Activated T-helper 17 cell treated with anti-CD3 and anti-CD28 coated beads, Interleukin-2, amount 50 U/mL, for 72 hours (primary cell): Measurements from ENCODE around the gene GGACT. TPM values are rescaled to one million over a fixed set of nuclear protein-coding genes. Genes with fewer than 3 reads are reported as not detected.

ENCODE experiments used
- ATAC-seq: fragments of 150-1000 bp; cut with Tn5 transposase; replicated peaks from 2 replicates; pipeline ENCODE4 v1.10.0; 2021; ENCODE audit warnings: mild to moderate bottlenecking, moderate library complexity
- H3K27ac Mint-ChIP-seq: one replicate; pipeline ENCODE4 v1.8.0; 2022; ENCODE audit warnings: mixed read lengths
- H3K27me3 Mint-ChIP-seq: one replicate; pipeline ENCODE4 v1.8.0; 2022; ENCODE audit warnings: mixed read lengths
- H3K36me3 Mint-ChIP-seq: one replicate; pipeline ENCODE4 v1.8.0; 2022; ENCODE audit warnings: low read depth, mild to moderate bottlenecking, mixed read lengths
- H3K4me1 Mint-ChIP-seq: one replicate; pipeline ENCODE4 v1.8.0; 2022; ENCODE audit warnings: mixed read lengths
- H3K4me3 Mint-ChIP-seq: one replicate; pipeline ENCODE4 v1.8.0; 2022; ENCODE audit warnings: mild to moderate bottlenecking, mixed read lengths
- H3K9me3 Mint-ChIP-seq: one replicate; pipeline ENCODE4 v1.8.0; 2022; ENCODE audit warnings: mixed read lengths
- total RNA-seq, 2 donors: library from RNA; stranded (reverse); gene quantifications; one replicate each; pipeline ENCODE4 v1.2.3, GENCODE V29; 2022

Gene GGACT
- total RNA-seq, 2 donors from 2014 or later, result 1.2 to 1.7 TPM

DNA sequence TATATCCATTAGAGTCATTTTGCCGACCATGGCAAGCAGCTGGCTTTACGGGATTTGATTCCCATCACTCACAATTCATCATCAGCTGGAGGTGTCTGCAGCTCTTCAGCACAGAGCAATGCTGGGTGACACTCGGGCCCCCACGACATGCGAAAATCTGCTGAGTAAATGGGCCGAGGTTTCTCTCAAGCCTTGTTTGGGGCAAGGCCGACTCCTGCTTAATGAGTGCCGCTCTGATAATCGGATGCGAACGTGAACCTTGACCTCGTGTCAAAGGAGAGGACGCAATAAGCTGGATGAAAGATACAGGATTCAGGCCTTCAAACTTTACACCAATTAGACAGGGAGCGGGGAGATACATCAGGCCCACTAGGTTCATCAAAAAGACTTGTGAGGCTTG, 65.2 kb downstream of the GGACT start:
- no peak overlapping the region for H3K27ac Mint-ChIP-seq
- no peak overlapping the region for H3K4me3 Mint-ChIP-seq
- H3K4me1 Mint-ChIP-seq, result no peaks in the 10 kb centered on the region
- H3K27me3 Mint-ChIP-seq, result no peaks in the 10 kb centered on the region
- H3K36me3 Mint-ChIP-seq, result peaks cover 5% of the 10 kb centered on the region
- no peak for ATAC-seq
- no peaks in the 10 kb centered on the region for H3K9me3 Mint-ChIP-seq

GRCh38 chr13:100522618-100523309, 65.8 kb downstream of the GGACT start:
- Mint-ChIP-seq H3K27me3 (no peaks in the 10 kb centered on the region), H3K9me3 (no peaks in the 10 kb centered on the region), H3K36me3 (no peaks in the 10 kb centered on the region), H3K4me1 (peaks cover 2% of the 10 kb centered on the region), H3K27ac (no peak overlapping the region), H3K4me3 (no peak overlapping the region)
- ATAC-seq, result no peak

DNA sequence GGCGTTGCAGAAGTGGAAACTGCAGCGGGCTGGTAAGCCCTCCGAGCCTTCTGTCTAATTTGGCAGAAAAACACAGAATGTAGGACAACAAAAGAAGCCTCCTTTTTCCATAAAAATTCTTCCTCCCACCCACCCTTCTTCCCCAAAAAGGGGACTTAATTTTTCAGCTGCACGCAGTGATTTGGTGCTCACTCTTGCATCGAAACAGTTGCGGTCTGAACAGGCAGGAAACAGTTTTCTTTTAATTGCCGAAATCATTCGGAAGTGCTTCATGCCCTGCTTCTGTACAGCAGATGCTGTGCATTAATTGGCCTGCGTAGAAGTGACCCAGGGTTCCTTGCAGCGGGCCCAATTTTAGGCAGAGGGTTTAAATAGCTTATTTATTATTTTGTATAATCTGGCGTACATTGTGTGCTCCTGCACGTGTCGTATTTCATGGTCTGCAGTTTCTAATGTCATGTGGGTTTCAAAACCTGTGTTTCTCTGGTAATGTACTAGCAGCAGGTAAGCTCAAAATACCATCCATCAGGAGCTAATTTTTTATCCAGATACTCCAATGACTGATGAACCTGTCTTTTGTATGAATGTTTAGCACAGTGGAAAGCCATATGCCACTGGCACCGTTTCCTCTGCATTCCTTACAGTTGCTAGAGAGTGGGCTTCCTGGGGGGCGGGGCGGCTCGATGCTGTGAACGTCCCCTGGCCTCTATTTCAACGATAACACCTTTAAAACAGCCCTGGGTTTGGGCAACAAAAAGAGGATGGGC, 66.6 kb downstream of the GGACT start:
- no peak overlapping the region for H3K4me3 Mint-ChIP-seq
- ATAC-seq, result no peak
- H3K27ac Mint-ChIP-seq, result no peak overlapping the region
- no peaks in the 10 kb centered on the region for H3K36me3 Mint-ChIP-seq
- peaks cover 8% of the 10 kb centered on the region for H3K4me1 Mint-ChIP-seq
- H3K9me3 Mint-ChIP-seq, result no peaks in the 10 kb centered on the region
- H3K27me3 Mint-ChIP-seq, result no peaks in the 10 kb centered on the region

GRCh38 chr13:100520936-100521850, 67.4 kb downstream of the GGACT start:
- Mint-ChIP-seq H3K9me3 (no peaks in the 10 kb centered on the region), H3K27ac (no peak overlapping the region), H3K27me3 (peaks cover 5% of the 10 kb centered on the region), H3K4me3 (no peak overlapping the region), H3K36me3 (no peaks in the 10 kb centered on the region), H3K4me1 (peaks cover 8% of the 10 kb centered on the region)
- no peak for ATAC-seq

GRCh38 chr13:100519626-100520025, 69.0 kb downstream of the GGACT start:
- ATAC-seq, result no peak
- H3K4me1 Mint-ChIP-seq, result peaks cover 8% of the 10 kb centered on the region
- H3K27me3 Mint-ChIP-seq, result peaks cover 5% of the 10 kb centered on the region
- H3K9me3 Mint-ChIP-seq, result no peaks in the 10 kb centered on the region
- H3K4me3 Mint-ChIP-seq, result no peak overlapping the region
- H3K27ac Mint-ChIP-seq, result no peak overlapping the region
- H3K36me3 Mint-ChIP-seq, result no peaks in the 10 kb centered on the region

GRCh38 chr13:100518394-100519062, 70.1 kb downstream of the GGACT start:
- H3K36me3 Mint-ChIP-seq, result no peaks in the 10 kb centered on the region

DNA sequence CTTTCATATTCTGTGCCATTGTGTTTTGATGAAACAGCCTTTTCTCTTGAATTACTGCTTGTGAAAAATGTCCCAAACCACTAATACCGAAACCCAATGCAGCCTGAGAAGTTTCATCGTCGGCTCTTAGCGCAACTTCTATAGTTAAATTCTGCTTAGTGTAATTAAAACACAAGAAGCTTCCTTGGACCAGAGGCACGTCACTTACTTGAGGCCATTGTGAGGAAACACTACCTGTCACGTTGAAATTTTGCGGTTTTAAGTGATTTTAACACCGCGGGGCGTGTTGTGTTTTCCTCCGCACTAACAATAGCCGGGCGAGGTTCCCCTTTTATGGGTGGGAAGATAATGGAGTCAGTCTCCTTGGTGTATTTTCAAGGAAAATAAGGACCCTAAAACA, 70.9 kb downstream of the GGACT start:
- Mint-ChIP-seq H3K27me3 (peaks cover 8% of the 10 kb centered on the region), H3K4me3 (peak overlapping the region; percentile 75), H3K4me1 (peaks cover 8% of the 10 kb centered on the region), H3K9me3 (no peaks in the 10 kb centered on the region), H3K36me3 (no peaks in the 10 kb centered on the region), H3K27ac (peak overlapping the region; percentile 79)
- ATAC-seq, result peak; percentile 72

More at GRCh38 chr13:100518394-100519062, 70.1 kb downstream of the GGACT start:
- Mint-ChIP-seq H3K9me3 (no peaks in the 10 kb centered on the region), H3K27me3 (peaks cover 8% of the 10 kb centered on the region), H3K4me3 (peak overlapping the region; percentile 75), H3K27ac (peak overlapping the region; percentile 79), H3K4me1 (peaks cover 8% of the 10 kb centered on the region)
- ATAC-seq, result no peak

DNA sequence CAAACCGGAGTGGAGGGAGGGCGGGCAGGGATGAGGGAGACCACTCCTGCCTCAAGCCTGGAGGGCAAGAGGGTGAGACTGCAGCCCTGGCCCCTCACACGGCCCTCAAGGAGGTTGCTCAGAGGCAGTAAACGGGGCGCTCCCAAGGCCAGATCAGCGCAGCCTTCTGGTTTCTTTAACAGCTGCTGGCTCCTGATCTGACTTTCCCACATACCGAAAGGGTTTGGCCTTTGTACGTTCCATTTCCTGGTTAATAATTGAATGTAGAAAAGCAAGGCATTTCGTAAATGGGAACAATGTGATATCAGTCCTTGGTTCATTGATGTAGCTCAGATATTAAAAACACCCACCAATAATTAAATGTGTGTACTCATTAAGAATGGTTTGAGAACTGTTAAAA, 71.5 kb downstream of the GGACT start:
- Mint-ChIP-seq H3K36me3 (no peaks in the 10 kb centered on the region), H3K4me3 (peak overlapping the region; percentile 75), H3K4me1 (peaks cover 8% of the 10 kb centered on the region), H3K27me3 (peaks cover 8% of the 10 kb centered on the region), H3K9me3 (no peaks in the 10 kb centered on the region), H3K27ac (peak overlapping the region; percentile 79)
- peak; percentile 30 for ATAC-seq

GRCh38 chr13:100515410-100515800, 73.2 kb downstream of the GGACT start:
- Mint-ChIP-seq H3K36me3 (no peaks in the 10 kb centered on the region), H3K4me3 (no peak overlapping the region), H3K27me3 (peaks cover 8% of the 10 kb centered on the region), H3K4me1 (peaks cover 8% of the 10 kb centered on the region), H3K9me3 (no peaks in the 10 kb centered on the region), H3K27ac (no peak overlapping the region)
- no peak for ATAC-seq

- H3K4me1 Mint-ChIP-seq, result peaks cover 8% of the 10 kb centered on the region
- H3K27ac Mint-ChIP-seq, result no peak overlapping the region
- no peaks in the 10 kb centered on the region for H3K36me3 Mint-ChIP-seq
- peaks cover 8% of the 10 kb centered on the region for H3K27me3 Mint-ChIP-seq
- H3K9me3 Mint-ChIP-seq, result no peaks in the 10 kb centered on the region
- ATAC-seq, result peak; percentile 88
- H3K4me3 Mint-ChIP-seq, result no peak overlapping the region
These were observed 73.7 kb downstream of the GGACT start for GRCh38 chr13:100514788-100515409.

- Mint-ChIP-seq H3K27ac (no peak overlapping the region), H3K4me1 (peaks cover 8% of the 10 kb centered on the region), H3K4me3 (no peak overlapping the region), H3K27me3 (peaks cover 9% of the 10 kb centered on the region), H3K36me3 (no peaks in the 10 kb centered on the region), H3K9me3 (no peaks in the 10 kb centered on the region)
- no peak for ATAC-seq
These were observed 74.5 kb downstream of the GGACT start for GRCh38 chr13:100513987-100514670.

- Mint-ChIP-seq H3K27me3 (peaks cover 11% of the 10 kb centered on the region), H3K36me3 (no peaks in the 10 kb centered on the region), H3K9me3 (no peaks in the 10 kb centered on the region), H3K27ac (no peak overlapping the region), H3K4me3 (no peak overlapping the region), H3K4me1 (peaks cover 8% of the 10 kb centered on the region)
- ATAC-seq, result no peak
These were observed 75.4 kb downstream of the GGACT start for GRCh38 chr13:100513171-100513570.

DNA sequence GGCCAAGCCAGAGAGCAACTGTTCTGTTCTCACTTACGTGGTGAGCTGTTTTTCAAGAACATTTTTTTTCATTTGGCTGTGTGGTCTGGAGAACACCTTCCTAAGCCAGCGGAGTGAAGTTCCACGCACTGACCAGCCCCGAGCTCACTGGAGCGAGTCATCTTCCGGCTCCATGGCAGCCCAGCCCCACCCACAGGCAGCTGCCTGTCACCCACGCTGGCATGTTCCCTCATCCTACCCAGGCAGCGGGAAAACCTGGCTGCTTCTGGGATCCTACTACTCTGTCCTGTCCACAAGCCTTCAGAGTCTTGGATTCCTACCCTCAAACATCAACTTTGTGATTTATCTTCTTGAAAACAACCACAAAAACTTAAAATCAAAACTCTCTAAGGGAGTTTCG, 76.2 kb downstream of the GGACT start:
- no peak overlapping the region for H3K4me3 Mint-ChIP-seq
- H3K9me3 Mint-ChIP-seq, result no peaks in the 10 kb centered on the region
- H3K27me3 Mint-ChIP-seq, result peaks cover 11% of the 10 kb centered on the region
- ATAC-seq, result no peak
- H3K27ac Mint-ChIP-seq, result no peak overlapping the region
- no peaks in the 10 kb centered on the region for H3K36me3 Mint-ChIP-seq
- H3K4me1 Mint-ChIP-seq, result peaks cover 2% of the 10 kb centered on the region
